SIG-M5 (cell line): Measurements from ENCODE around the gene RRP1.

Experiments used
- DNase-seq: peaks from one replicate; lab custom pipeline; 2025; lab: John Stamatoyannopoulos, UW

RRP1 gene

GRCh38 chr21:43789276-43790009 lies at the start of gene RRP1:
Gene RRP1 (plus strand): TSS chr21:43789577. CDS start chr21:43789630, 53 bp downstream.
- DNase-seq, result peak; percentile 25

GRCh38 chr21:43739621-43740435 lies 49.5 kb upstream of the RRP1 start:
- no peak for DNase-seq

GRCh38 chr21:43740497-43741156 lies 48.8 kb upstream of the RRP1 start:
- DNase-seq, result no peak

GRCh38 chr21:43741423-43742096 lies 47.8 kb upstream of the RRP1 start:
- no peak for DNase-seq

- DNase-seq, result no peak
Observed at GRCh38 chr21:43743947-43744346, 45.4 kb upstream of the RRP1 start.

- no peak for DNase-seq
Observed at GRCh38 chr21:43744725-43745124, 44.7 kb upstream of the RRP1 start.

- DNase-seq, result no peak
Observed at GRCh38 chr21:43745772-43746517, 43.4 kb upstream of the RRP1 start.

GRCh38 chr21:43748622-43749021 lies 40.8 kb upstream of the RRP1 start:
- DNase-seq, result no peak

- DNase-seq, result no peak
Observed at GRCh38 chr21:43749651-43750262, 39.6 kb upstream of the RRP1 start.

GRCh38 chr21:43750339-43751033 lies 38.9 kb upstream of the RRP1 start:
- no peak for DNase-seq

GRCh38 chr21:43751955-43752591 lies 37.3 kb upstream of the RRP1 start:
- DNase-seq, result no peak

GRCh38 chr21:43752758-43753438 lies 36.5 kb upstream of the RRP1 start:
- DNase-seq, result no peak

GRCh38 chr21:43753439-43753799 lies 36.0 kb upstream of the RRP1 start:
- DNase-seq, result no peak

GRCh38 chr21:43754948-43755781 lies 34.2 kb upstream of the RRP1 start:
- no peak for DNase-seq

GRCh38 chr21:43755820-43756594 lies 33.4 kb upstream of the RRP1 start:
- DNase-seq, result no peak

- DNase-seq, result no peak
Observed at GRCh38 chr21:43757601-43758000, 31.8 kb upstream of the RRP1 start.

- DNase-seq, result no peak
Observed at GRCh38 chr21:43758111-43758641, 31.2 kb upstream of the RRP1 start.
